HG03558 (cell line): Measurements from ENCODE around the gene ANXA1.
A peak's percentile ranks its signal among the peaks of the same experiment; 100 is the strongest.
"Not testable (repeated sequence)": the region's sequence is repeated elsewhere in the genome, so short reads cannot be mapped to it uniquely, and the experiment has no call there.

Experiments used
- ATAC-seq: cut with Tn5 transposase; IDR thresholded peaks from one replicate; pipeline ENCODE4 v1.9.1; 2021; ENCODE audit warnings: moderate number of reproducible peaks; ENCODE audit not compliant: unreplicated experiment; ENCODE audit errors: extremely low read depth

Gene ANXA1

DNA sequence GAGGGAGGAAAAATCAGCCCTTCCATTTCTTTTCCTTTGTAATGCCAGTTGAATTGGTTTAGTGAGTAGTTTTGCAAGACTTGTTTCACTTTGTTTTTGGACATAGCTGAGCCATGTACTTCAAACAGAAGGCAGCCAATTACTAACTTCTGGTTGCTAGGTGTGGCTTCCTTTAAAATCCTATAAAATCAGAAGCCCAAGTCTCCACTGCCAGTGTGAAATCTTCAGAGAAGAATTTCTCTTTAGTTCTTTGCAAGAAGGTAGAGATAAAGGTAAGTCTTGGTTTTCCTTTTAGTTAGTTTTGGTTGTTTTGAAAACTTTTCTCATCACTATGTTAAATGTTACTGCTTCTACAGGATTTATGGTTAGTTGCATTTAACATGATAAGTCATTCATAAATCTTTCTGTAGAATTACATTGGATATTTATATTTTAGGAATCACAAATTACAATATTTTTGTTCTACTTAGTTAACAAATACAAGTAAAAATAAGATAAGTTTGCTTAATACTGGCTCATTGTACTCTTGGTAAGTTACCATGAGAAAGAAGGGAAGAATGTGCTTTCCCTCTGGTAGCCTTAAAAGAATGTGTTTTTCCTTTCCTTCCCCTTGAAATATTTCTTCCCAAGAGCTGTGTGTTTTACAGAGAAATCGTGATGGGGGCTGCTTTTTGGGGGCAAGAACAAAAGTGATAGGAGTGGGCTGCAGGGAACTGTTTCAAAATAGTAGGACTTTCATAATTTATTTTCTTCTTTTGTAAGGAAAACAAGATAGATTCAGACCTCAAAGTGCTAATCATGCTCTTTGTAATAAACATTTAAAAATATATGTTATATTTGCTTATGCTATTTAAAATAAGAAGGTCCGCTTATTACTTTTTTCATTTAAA lies at the start of gene ANXA1:
Gene ANXA1, plus strand, starts transcription at position 213 of the 890 bp plus-strand sequence. CDS start 6,671 bp downstream, outside the sequence.
- no peak for ATAC-seq

DNA sequence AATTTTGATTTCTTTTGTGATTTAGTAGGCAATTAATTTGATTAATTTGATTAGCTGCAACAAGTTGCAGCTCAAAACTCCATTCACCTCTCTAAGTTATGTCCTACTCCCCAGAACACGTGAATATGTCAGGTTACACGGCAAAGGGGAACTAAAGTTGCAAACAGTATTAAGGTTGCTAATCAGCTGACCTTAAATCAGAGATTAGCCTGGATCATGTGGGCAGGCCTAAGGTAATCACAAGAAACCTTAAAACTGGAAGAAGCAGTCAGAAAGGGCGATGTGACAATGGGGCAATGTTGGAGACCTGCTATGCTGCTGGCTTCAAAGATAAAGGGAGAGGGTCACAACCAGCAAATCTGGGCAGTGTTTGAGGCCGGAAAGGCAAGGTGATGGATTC lies 47.3 kb upstream of the ANXA1 start:
- no peak for ATAC-seq

DNA sequence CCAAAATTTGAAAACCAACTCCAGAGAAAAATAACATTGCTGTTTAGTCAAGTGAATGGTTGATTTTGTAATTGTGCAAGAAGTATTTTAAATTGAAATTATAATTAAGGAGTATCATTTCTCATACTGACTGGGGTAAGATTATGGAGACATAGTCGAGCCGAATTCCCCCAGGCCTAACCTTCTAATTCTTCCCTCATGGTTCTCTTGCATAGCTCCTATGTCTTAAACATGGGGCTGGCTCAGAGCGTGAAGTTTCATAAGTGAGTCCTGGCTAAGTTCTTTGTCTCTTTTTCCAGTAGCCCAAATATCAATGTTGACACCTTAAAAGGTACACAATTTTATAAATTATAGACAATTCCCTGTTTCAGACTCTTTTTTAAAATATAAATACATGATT lies 46.7 kb upstream of the ANXA1 start:
- no peak for ATAC-seq

DNA sequence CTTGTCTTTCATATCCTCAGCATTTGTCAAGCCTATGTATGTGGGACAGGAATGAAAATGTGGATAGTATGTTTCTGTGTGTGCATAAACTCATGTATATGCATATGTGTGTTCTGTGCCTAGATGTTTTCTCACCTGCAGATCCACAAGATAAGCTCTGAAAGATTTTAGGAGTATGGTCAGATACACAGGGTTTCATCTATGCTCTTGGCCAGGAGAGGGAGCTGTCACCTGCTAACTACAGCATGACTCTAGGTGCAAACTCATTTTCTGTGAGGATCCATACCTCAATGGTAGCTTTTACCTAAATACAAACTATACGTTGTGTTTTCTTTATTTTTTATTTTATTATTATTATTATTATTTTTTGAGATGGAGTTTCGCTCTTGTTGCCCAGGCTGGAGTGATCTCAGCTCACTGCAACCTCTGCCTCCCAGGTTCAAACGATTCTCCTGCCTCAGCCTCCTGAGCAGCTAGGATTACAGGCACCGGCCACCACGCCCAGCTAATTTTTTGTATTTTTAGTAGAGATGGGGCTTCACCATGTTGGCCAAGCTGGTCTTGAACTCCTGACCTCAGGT lies 44.1 kb upstream of the ANXA1 start:
- not testable (repeated sequence) for ATAC-seq

DNA sequence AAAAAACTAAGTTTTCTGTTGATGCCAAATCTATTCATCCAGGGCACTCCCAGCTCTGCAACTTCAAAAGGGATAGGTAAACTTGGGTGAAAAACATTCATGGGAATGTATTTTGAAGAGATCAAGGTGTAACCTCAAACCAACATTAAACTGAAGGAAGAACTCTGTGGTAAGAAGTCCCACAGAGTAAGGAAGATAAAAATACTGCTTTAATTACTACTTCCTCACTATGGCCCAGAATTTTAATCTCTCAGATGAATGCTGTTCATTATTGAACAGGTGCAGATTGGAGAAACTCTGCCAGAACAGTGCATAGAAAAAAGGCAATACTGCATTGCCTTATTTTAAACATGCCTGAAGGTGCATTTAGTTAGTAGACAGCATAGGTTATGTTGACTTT lies 37.6 kb upstream of the ANXA1 start:
- no peak for ATAC-seq

GRCh38 chr9:73114958-73115357 lies 36.7 kb upstream of the ANXA1 start:
- no peak for ATAC-seq

- ATAC-seq = peak; percentile 76
Observed at GRCh38 chr9:73116031-73116430, 35.6 kb upstream of the ANXA1 start.

- ATAC-seq = no peak
Observed at GRCh38 chr9:73116880-73117279, 34.8 kb upstream of the ANXA1 start.

DNA sequence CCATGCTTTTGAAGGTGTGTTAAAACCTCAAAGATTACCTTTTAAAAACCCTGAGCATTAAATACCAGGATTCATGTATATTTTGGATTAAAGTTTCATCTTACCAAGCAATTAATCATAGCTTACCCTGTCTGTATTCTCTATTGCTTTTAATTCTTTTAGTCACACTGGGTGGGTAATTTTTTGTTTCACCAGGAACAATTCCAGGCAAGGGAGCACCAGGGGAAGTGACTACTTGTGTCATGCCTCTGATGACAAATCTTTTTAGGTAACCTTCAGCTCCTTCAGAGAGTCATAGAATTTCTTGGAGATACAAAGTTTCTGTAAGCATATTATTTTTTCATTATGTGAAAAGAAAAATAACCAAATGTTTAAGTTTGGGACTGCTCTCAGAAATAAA lies 33.4 kb upstream of the ANXA1 start:
- no peak for ATAC-seq

DNA sequence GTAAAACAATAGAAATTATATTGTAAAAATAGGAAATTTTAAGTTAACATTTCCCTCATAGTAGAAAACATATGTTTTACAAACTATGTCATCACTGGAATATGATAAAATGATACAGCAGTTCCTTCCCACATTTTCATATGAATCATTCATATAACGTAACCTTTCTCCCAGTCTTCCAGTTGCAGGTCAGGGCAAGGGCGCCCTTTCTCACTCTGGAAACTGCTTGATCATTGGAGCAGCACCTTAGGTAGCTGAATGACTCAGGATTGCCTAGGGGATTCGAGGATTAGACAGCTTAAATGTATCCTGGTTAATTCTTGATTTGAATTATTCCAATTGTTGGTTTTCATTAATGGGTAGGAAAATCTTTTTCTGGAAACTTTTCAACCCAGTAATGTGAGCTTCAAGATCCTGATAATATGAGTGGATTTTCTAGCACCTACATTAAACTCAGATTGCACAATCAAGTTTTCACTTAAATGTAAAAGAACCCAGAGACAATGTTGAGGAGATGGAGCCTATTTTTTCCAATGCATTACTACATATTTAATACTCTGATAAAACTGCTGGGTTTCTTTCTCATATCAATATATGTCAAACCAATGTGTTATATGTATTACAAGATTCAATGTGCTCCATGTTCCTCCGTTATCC lies 32.6 kb upstream of the ANXA1 start:
- no peak for ATAC-seq

- no peak for ATAC-seq
Observed at GRCh38 chr9:73121375-73121935, 30.2 kb upstream of the ANXA1 start.

DNA sequence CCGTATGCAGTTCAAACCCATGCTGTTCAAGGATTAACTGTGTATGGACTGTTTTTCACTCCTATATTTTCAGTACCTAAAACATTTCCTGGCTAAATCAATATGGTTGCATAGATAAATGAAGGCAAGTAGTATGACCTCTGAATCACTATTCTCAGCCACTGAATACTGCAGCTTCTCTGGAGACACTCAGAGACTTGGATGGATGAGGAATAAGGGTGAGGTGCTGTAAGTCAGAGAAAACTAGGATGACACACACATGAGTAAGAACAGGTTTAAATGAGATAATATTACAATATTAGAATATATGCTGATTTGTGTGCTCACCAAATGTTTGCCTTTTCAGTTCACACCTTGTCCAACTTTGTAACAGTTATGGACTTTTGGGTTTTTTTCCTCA lies 26.0 kb upstream of the ANXA1 start:
- no peak for ATAC-seq

DNA sequence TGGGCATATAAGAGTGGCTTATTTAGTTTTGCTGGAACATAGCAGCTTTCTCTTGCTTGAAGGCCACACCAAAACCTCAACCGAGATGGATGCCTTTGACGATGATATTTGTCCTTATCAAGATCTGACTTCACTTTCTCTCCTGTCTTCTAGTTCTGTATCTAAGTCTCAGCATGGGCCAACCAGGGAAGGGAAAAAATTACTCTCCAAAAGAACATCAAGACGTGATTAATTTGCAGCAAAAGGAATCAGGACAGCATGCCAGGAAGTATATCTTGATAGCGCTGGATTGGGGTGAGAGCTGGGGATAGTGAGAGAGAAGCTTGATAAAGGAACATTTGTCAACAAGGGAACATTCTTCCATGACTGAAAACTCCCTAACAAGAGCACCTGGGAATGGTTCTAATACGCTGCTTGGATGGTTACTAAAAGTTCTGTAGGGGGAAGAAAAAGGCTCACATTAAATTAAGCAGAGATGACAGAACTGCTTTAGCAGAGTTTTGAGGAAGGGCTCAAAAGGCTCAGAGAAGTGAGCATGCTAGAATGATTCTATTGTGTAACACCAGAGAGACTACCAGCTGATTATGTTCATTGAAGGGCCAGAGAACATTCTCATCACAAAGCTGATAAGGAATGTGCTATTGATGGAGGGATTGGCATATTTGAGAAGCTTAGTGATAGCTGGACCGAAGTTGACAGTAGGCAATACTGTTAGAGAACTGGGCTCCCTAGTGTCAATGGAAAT lies 21.6 kb upstream of the ANXA1 start:
- no peak for ATAC-seq

- no peak for ATAC-seq
Observed at GRCh38 chr9:73131461-73131860, 20.2 kb upstream of the ANXA1 start.

GRCh38 chr9:73132034-73132776 lies 19.5 kb upstream of the ANXA1 start:
- ATAC-seq = peak; percentile 94

DNA sequence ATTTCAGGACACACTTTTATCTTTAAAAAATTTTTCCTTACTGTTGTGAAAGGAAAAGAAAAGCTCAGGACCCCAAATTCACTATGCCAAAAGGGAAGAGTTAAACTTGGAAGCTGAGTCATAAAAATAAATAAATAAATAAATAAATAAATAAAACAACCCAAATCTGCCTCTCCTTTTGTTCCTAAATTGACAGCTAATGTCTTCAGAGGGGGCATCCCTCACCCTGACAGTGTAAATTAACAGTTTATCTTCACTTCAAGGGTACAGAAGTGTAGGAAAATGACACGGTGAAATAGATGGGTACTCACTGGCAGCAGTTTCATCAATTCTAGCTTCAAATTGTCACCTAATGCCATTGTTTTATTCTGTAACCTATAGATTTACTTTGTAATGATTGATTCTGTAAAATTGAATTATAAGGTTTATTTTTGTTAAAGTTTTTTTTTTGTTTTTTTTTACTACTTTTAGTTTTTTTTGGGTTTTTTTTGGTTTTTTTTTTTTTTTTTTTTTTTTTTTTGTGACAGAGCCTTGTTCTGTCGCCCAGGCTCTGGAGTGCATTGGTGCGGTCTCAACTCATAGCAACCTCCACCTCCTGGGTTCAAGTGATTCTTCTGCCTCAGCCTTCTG lies 18.5 kb upstream of the ANXA1 start:
- ATAC-seq = no peak

DNA sequence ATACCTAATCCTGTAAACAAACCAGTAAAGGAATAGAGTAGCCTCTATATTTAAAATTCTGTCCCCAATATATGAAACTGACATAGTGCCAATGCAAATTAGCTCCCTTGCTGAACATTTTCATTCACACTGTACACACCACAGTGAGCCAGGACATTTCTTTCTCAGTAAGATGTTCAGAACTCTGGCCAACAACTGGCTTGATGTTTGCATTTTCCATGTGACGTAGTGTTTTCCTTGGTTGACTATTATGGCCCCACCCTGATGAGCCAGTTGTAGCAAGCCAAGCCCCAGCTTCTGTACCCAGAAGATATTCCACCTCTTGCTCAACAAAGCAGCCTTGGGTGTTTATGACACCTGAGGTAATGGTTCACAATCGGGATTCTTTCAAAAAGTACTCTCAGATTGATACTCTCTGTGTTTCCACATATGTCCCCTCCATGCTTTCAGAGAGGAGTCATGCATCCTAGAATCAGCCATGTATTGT lies 17.7 kb upstream of the ANXA1 start:
- peak; percentile 27 for ATAC-seq

DNA sequence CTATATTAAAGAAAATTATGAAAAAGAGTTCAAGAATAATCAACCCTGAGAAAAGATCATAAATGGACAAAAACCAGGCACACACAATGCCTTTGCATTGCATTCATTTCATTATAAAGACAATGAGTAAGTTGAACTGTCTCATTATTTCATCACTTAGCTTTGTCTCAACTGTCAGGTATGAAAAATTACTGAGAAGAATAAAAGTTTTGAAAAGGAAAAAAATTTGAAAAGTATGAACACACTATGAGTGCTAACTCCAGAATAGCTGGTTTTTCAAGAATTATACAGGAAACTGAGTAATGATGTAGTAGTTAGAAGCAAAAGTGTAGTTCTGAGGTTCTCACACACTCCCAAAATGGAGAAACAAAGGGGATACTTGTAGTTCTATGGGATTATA lies 16.3 kb upstream of the ANXA1 start:
- no peak for ATAC-seq

DNA sequence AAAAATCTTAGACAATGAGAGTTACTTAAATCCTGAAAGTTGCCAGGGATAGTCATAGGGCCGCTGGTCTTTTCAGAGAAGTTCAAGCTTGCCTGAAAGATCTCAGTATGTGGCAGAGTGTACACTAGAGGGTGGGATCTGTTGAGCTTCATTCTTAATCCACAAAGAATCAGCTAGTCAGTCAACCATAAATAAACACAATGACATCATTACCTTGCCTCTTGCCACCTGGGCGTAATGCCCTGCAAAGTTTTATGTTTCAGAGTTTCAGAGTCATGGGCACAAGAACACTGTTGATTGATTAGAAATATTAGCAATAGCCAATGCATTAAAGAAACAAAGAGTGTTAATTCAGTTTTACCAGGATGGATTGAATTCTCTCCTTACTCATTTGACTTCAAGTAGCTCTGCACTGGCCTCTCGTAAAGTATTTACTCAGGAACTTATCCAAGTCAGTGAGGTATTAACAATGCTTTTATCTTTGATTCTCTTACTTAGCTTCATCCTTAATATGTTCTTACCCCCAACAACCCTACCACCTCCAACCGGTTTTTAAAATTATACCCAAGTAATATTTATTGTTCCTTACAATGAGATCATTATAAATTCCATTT lies 14.3 kb upstream of the ANXA1 start:
- no peak for ATAC-seq
